Measurements from ENCODE around the gene CTXN3. TPM values are rescaled to one million over a fixed set of nuclear protein-coding genes. Genes with fewer than 3 reads are reported as not detected.

The CTXN3 gene
- not detected in 2 replicates for total RNA-seq (ENCODE audit: low replicate concordance)

DNA sequence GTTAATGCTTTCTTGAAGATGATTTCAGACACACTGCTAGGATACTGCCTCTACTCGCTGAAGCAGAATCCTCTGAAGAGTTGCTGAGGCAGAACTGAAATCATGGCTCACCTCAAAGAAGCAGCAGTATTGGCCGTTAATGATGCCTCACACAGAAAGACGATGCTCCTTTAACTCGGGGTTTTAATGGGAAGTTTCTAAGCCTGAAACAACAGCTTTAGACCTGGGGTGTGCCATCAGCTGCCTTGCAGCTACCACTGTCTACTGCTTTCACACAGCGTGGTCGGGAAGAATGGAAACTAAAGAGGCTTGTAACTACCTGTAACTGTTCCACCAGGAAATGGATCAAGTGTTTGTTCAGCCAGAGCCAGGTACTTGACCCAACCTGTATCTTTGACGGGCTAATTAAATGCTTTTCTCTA lies at the start of gene CTXN3:
TSS of gene CTXN3 (plus strand) at position 65 of the 422 bp plus-strand sequence. CDS start 8,440 bp downstream, outside the sequence.

DNA sequence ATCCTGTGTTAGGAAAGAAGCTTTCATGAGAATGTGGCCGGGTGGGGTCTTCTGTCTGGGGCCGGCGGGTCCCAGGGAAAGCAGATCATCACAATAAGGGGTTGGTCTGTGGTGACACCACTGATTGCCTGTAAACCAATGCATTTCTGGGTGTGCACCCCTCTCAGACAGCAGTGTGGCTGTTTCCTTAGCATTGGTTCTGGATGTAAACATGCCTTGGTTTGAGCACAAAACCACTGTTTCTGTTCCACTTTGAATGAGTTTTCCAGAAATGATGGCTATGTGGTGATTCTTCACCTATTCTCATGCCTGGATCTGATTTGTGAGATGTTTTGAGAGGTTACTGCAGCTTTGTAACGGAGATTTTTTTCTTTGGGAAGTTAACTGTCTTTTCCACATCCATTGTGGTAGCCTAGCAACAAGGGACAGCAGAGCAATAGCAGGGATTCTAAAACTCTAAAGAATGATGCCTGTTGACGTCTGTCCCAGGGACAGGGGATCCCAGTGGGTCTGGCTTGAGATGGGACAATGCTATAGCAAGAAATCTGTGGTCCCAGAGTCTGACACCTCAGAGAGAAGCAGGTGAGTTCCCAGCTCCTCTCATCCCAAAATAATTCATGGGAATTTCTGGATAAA lies 54.2 kb downstream of the CTXN3 start, which contains the start of gene CCDC192:
TSS of gene CCDC192 (plus strand) at position 466 of the 636 bp plus-strand sequence. CDS start at position 521, 55 bp downstream.

Other genes starting within 250 kb of the CTXN3 start
- gene PRRC1, start 131.4 kb upstream of the CTXN3 start, total RNA-seq (ENCODE audit: low replicate concordance), result 34.4 and 55.3 TPM in 2 replicates
- gene CCDC192, start 54.3 kb downstream of the CTXN3 start, total RNA-seq (ENCODE audit: low replicate concordance), result not detected in 2 replicates